Measurements from ENCODE around the gene MYOZ1. TPM values are rescaled to one million over a fixed set of nuclear protein-coding genes. Genes with fewer than 3 reads are reported as not detected.
"Not testable (repeated sequence)": the region's sequence is repeated elsewhere in the genome, so short reads cannot be mapped to it uniquely, and the experiment has no call there.

Gene MYOZ1
- total RNA-seq, 1 experiment from 2014 or later, result 2.4 TPM

DNA sequence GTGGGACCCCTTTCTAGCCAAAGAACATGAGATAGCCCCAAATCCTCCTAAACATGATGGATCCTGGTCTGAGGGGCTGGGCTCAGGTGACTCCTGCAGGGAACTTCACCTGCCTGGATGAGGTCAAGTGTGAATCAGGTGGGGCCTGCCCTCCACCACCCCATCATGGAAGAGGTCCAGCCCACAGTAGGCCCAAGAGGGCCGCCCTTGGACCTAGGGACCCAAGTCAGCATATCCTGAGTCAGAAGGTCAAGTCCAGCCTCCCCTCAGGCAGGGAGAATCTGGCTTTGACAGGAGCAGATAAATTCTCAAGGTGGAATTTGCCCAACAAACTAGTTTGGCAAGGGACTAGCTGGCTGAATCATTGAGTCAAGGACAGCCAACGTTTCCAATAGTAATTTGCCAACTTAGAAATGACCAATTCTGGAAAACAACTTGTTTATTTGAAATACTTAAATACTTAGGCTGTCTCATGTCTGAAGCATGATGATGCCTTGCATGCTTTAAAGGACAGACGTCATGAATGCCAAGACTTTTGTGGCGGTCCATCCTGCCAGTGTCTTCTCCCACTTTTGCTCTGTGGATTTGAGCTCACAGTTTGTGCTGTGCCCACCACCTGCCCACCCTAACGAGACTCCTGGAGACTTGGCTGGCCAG is 25.0 kb upstream of the MYOZ1 start:
- not testable (repeated sequence) for H2BK5ac ChIP-seq (ENCODE audit: insufficient read length, low read length); H3K18ac ChIP-seq (ENCODE audit: insufficient read length, low read depth, low read length); H3K9me3 ChIP-seq (ENCODE audit: control insufficient read depth, low read depth, low read length); H3K36me3 Mint-ChIP-seq (ENCODE audit: insufficient read depth in 1 of 3, low read depth in 3 of 3); H3K4ac ChIP-seq (ENCODE audit: low read depth, low read length); H3K27ac ChIP-seq (ENCODE audit: insufficient read length, low read depth, low read length); H4K5ac ChIP-seq (ENCODE audit: insufficient read length, low read depth, low read length); H3K4me2 ChIP-seq (ENCODE audit: insufficient read depth, insufficient read length, low read length); H3K27ac Mint-ChIP-seq; H2AK5ac ChIP-seq (ENCODE audit: insufficient read length, low read length); H3K4me1 Mint-ChIP-seq; H3K56ac ChIP-seq (ENCODE audit: insufficient read length, low read depth, low read length); H3K9me3 Mint-ChIP-seq; H4K20me1 ChIP-seq (ENCODE audit: control insufficient read depth, insufficient read depth, insufficient read length); H3K9ac ChIP-seq (ENCODE audit: extremely low read depth, insufficient read length, low read length); H3K79me2 ChIP-seq (ENCODE audit: insufficient read depth, low read length); H2BK15ac ChIP-seq (ENCODE audit: low read depth, low read length); H3K4me3 Mint-ChIP-seq; DNase-seq; H3K14ac ChIP-seq (ENCODE audit: insufficient read depth, low read length); H4K8ac ChIP-seq (replicated peaks; ENCODE audit: insufficient read length, low read depth, low read length); H3K23me2 ChIP-seq (ENCODE audit: insufficient read length, low read depth, low read length, poor library complexity, severe bottlenecking); H2BK20ac ChIP-seq (ENCODE audit: low read depth, low read length, poor library complexity, severe bottlenecking); H3T11ph ChIP-seq (ENCODE audit: low read length); H2AFZ ChIP-seq (ENCODE audit: low read length); H2BK120ac ChIP-seq (ENCODE audit: low read depth, low read length, poor library complexity, severe bottlenecking); H3K4me1 ChIP-seq (ENCODE audit: insufficient read depth, low read length); H3K27me3 ChIP-seq (ENCODE audit: insufficient read depth, low read length); H4K91ac ChIP-seq (ENCODE audit: insufficient read length, low read depth, low read length); H3K79me1 ChIP-seq (ENCODE audit: insufficient read depth, low read depth, low read length, poor library complexity, severe bottlenecking); H2BK12ac ChIP-seq (ENCODE audit: insufficient read length, low read depth, low read length); H3K27me3 Mint-ChIP-seq (ENCODE audit: low read depth); H3K23ac ChIP-seq (ENCODE audit: insufficient read length, low read depth, low read length)
- no CpG with 5 or more reads among the region's 5 CpGs for WGBS (ENCODE audit: extremely low coverage, insufficient read length, low lambda C conversion rate)

- not testable (repeated sequence) for H3K56ac ChIP-seq (ENCODE audit: insufficient read length, low read depth, low read length); H4K20me1 ChIP-seq (ENCODE audit: control insufficient read depth, insufficient read depth, insufficient read length); H3K4me1 Mint-ChIP-seq; H3K27ac ChIP-seq (ENCODE audit: insufficient read length, low read depth, low read length); H3K9me3 Mint-ChIP-seq; H3K23ac ChIP-seq (ENCODE audit: insufficient read length, low read depth, low read length); H4K8ac ChIP-seq (replicated peaks; ENCODE audit: insufficient read length, low read depth, low read length); H4K91ac ChIP-seq (ENCODE audit: insufficient read length, low read depth, low read length); H3K79me2 ChIP-seq (ENCODE audit: insufficient read depth, low read length); H3K4me1 ChIP-seq (ENCODE audit: insufficient read depth, low read length); H2BK120ac ChIP-seq (ENCODE audit: low read depth, low read length, poor library complexity, severe bottlenecking); H3K14ac ChIP-seq (ENCODE audit: insufficient read depth, low read length); H3K9me3 ChIP-seq (ENCODE audit: control insufficient read depth, low read depth, low read length); H2BK12ac ChIP-seq (ENCODE audit: insufficient read length, low read depth, low read length); H2AK5ac ChIP-seq (ENCODE audit: insufficient read length, low read length); H3K9ac ChIP-seq (ENCODE audit: extremely low read depth, insufficient read length, low read length); H3K27me3 Mint-ChIP-seq (ENCODE audit: low read depth); H3K4me3 Mint-ChIP-seq; DNase-seq; H2BK20ac ChIP-seq (ENCODE audit: low read depth, low read length, poor library complexity, severe bottlenecking); H3K18ac ChIP-seq (ENCODE audit: insufficient read length, low read depth, low read length); H3K4me2 ChIP-seq (ENCODE audit: insufficient read depth, insufficient read length, low read length); H3K4ac ChIP-seq (ENCODE audit: low read depth, low read length); H3K36me3 Mint-ChIP-seq (ENCODE audit: insufficient read depth in 1 of 3, low read depth in 3 of 3); H2BK15ac ChIP-seq (ENCODE audit: low read depth, low read length); H3K27me3 ChIP-seq (ENCODE audit: insufficient read depth, low read length); H3T11ph ChIP-seq (ENCODE audit: low read length); H2AFZ ChIP-seq (ENCODE audit: low read length); H4K5ac ChIP-seq (ENCODE audit: insufficient read length, low read depth, low read length); H3K27ac Mint-ChIP-seq; H2BK5ac ChIP-seq (ENCODE audit: insufficient read length, low read length); H3K23me2 ChIP-seq (ENCODE audit: insufficient read length, low read depth, low read length, poor library complexity, severe bottlenecking); H3K79me1 ChIP-seq (ENCODE audit: insufficient read depth, low read depth, low read length, poor library complexity, severe bottlenecking)
- no CpG with 5 or more reads among the region's 3 CpGs for WGBS (ENCODE audit: extremely low coverage, insufficient read length, low lambda C conversion rate)
These were observed 24.3 kb upstream of the MYOZ1 start for GRCh38 chr10:73665581-73665980.
